HepG2 (cell line): ENCODE measurements around the gene CSNK2B. TPM values are rescaled to one million over a fixed set of nuclear protein-coding genes. Genes with fewer than 3 reads are reported as not detected.
A peak's percentile ranks its signal among the peaks of the same experiment; 100 is the strongest.

ENCODE experiments used
- FOXM1 ChIP-seq: sonication (generic); formaldehyde crosslinking; IDR thresholded peaks from 2 replicates; pipeline ENCODE4 v1.5.0; 2020; ENCODE audit warnings: missing genetic modification reagents
- GABPA ChIP-seq, 2 experiments: IDR thresholded peaks; 2 replicates each; pipeline ENCODE4 v1.6.1; 2011 to 2016; ENCODE audit warnings: low read depth in 2 of 2, low read length in 1 of 2, missing biosample characterization in 1 of 2, missing genetic modification characterization in 1 of 2
- IRF9 ChIP-seq: sonication (generic); formaldehyde crosslinking; IDR thresholded peaks from 2 replicates; pipeline ENCODE4 v1.8.0; 2022; ENCODE audit warnings: missing genetic modification reagents, mild to moderate bottlenecking, borderline replicate concordance
- ISL2 ChIP-seq: sonication (generic); formaldehyde crosslinking; IDR thresholded peaks from 2 replicates; pipeline ENCODE4 v1.5.0; 2020; ENCODE audit warnings: missing genetic modification reagents
- MAF1 ChIP-seq: sonication (generic); formaldehyde crosslinking; IDR thresholded peaks from 2 replicates; pipeline ENCODE4 v1.5.0; 2020; ENCODE audit warnings: missing genetic modification reagents, borderline replicate concordance
- MAZ ChIP-seq, 2 experiments: sonication (generic) in 1 of 2; formaldehyde crosslinking in 1 of 2; IDR thresholded peaks; 2 replicates each; pipeline versions ENCODE4 v1.5.0 to v1.6.1; 2012 to 2020; ENCODE audit warnings: low read depth in 2 of 2, mild to moderate bottlenecking in 2 of 2, borderline replicate concordance in 1 of 2, improper control_type of control experiment in 1 of 2, low read length in 1 of 2, missing genetic modification reagents in 1 of 2, moderate library complexity in 1 of 2
- ONECUT2 ChIP-seq: sonication (generic); formaldehyde crosslinking; IDR thresholded peaks from 2 replicates; pipeline ENCODE4 v1.4.0; 2020; ENCODE audit warnings: missing genetic modification reagents
- RFX3 ChIP-seq: IDR thresholded peaks from 2 replicates; pipeline ENCODE4 v1.6.1; 2016; ENCODE audit warnings: missing biosample characterization, missing genetic modification reagents
- SETDB1 ChIP-seq: sonication (generic); formaldehyde crosslinking; IDR thresholded peaks from 2 replicates; pipeline ENCODE4 v1.5.1; 2020; ENCODE audit warnings: missing genetic modification reagents, mild to moderate bottlenecking, borderline replicate concordance
- SOX6 ChIP-seq, 2 experiments: fragments of 450-650 bp in 1 of 2; sonication (generic) in 1 of 2; formaldehyde crosslinking in 1 of 2; IDR thresholded peaks; 2 replicates each; pipeline versions ENCODE4 v1.4.0 to v1.6.1; 2017 to 2020; ENCODE audit warnings: antibody characterized with exemption in 1 of 2, mild to moderate bottlenecking in 1 of 2, missing genetic modification reagents in 1 of 2
- TGIF2 ChIP-seq: IDR thresholded peaks from 2 replicates; pipeline ENCODE4 v1.6.1; 2016; ENCODE audit warnings: control low read depth, missing compliant biosample characterization
- ZBTB38 ChIP-seq: sonication (generic); formaldehyde crosslinking; IDR thresholded peaks from 2 replicates; pipeline ENCODE4 v1.5.1; 2020; ENCODE audit warnings: mild to moderate bottlenecking, missing genetic modification reagents
- ZNF430 ChIP-seq: sonication (generic); formaldehyde crosslinking; IDR thresholded peaks from 2 replicates; pipeline ENCODE4 v1.9.0; 2021; ENCODE audit warnings: mild to moderate bottlenecking, missing genetic modification reagents
- ZNF563 ChIP-seq: sonication (generic); formaldehyde crosslinking; IDR thresholded peaks from 2 replicates; pipeline ENCODE4 v1.8.0; 2022; ENCODE audit warnings: mild to moderate bottlenecking, moderate library complexity, missing genetic modification reagents
- ZNF570 ChIP-seq: sonication (generic); formaldehyde crosslinking; IDR thresholded peaks from 2 replicates; pipeline ENCODE4 v1.4.0; 2020; ENCODE audit warnings: mild to moderate bottlenecking, missing genetic modification reagents, borderline replicate concordance
- ZNF619 ChIP-seq: sonication (generic); formaldehyde crosslinking; IDR thresholded peaks from 2 replicates; pipeline ENCODE4 v1.4.0; 2020; ENCODE audit warnings: mild to moderate bottlenecking, missing genetic modification reagents
- ZNF672 ChIP-seq: sonication (generic); formaldehyde crosslinking; IDR thresholded peaks from 2 replicates; pipeline ENCODE4 v1.8.1; 2022; ENCODE audit warnings: missing genetic modification reagents
- ZNF703 ChIP-seq: sonication (generic); formaldehyde crosslinking; IDR thresholded peaks from 2 replicates; pipeline ENCODE4 v1.5.1; 2020; ENCODE audit warnings: missing genetic modification reagents, mild to moderate bottlenecking, moderate library complexity, borderline replicate concordance
- ZNF724P ChIP-seq: sonication (generic); formaldehyde crosslinking; IDR thresholded peaks from 2 replicates; pipeline ENCODE4 v1.8.0; 2022; ENCODE audit warnings: missing genetic modification reagents, borderline replicate concordance
- ZNF761 ChIP-seq: sonication (generic); formaldehyde crosslinking; conservative IDR thresholded peaks from 2 replicates; pipeline ENCODE4 v1.4.0; 2020; ENCODE audit warnings: mild to moderate bottlenecking, missing genetic modification reagents
- polyA plus RNA-seq, 8 experiments: library from polyadenylated mRNA; depleted of rRNA in 3 of 8; stranded (reverse) in 7 of 8; unstranded in 1 of 8; fragments of >200 nt; fragmentation: Illumina TruSeq in 4 of 8; extraction: Trizol in 4 of 8; gene quantifications; 2 replicates each; pipeline versions ENCODE4 v1.2.1 to v1.2.3, GENCODE V29; 2011 to 2016; ENCODE audit warnings: low read depth in 4 of 8, missing spikeins in 1 of 8, mixed read lengths in 1 of 8; ENCODE audit not compliant: insufficient read depth in 1 of 8
- total RNA-seq, 5 experiments: library from RNA; depleted of rRNA; stranded (reverse); fragments of >200 nt; fragmentation: Illumina TruSeq; extraction: Trizol; gene quantifications; 2 replicates each; pipeline ENCODE4 v1.2.3, GENCODE V29; 2016; ENCODE audit warnings: low read depth in 1 of 5
- TF ChIP-seq, protein P1 (sequence below): sonication (generic); formaldehyde crosslinking; IDR thresholded peaks from 2 replicates; pipeline ENCODE4 v1.5.0; 2020; ENCODE audit warnings: mild to moderate bottlenecking, missing genetic modification reagents
- TF ChIP-seq, protein P2 (sequence below): sonication (generic); formaldehyde crosslinking; IDR thresholded peaks from 2 replicates; pipeline ENCODE4 v1.4.0; 2020; ENCODE audit warnings: mild to moderate bottlenecking, missing genetic modification reagents

Gene CSNK2B
- total and polyA plus RNA-seq, 2 of the 13 experiments (the other 11 are each of a cell fraction or from before 2014, with no cell fraction given) = 111 to 296 TPM

DNA sequence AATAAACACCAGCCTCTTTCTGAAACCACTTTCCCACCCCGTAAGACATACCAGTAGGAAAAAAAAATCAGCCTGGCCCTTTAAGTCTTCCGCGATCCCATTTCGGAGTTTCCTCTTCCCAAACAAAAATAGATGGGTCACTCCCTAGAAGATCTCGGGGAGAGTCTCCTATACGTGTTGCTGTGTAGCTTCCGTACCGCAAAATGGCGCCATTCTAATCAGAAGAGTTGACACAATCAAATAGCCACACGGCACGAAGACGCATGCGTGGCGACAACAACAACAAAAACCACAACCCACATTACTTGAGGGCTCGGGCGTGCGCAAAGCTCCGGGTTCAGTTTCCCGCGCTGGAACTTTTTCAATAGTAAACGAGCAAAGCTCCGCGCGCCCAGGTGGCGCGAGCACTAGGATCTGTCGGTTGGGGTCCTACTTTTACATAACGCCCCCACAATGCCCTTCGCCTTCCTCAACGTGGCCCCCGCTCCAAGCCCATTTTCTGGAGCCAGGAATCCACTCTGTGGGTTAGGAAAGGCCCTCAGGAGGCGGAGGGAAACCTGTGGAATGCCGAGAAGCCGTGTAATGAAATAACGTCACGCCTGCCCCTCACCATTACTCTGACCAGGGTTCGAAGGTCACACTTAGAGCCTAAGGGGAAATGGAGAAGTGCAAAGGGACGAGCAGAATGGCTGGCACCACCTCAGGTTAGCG, 935 bp upstream of the CSNK2B start, which contains the start of gene GPANK1 (continued):
- TF ChIP-seq ZBTB38 (CRISPR knock-in tag) (peak; percentile 35; the same call in 1 of the 2 replicates), SOX6 (IDR thresholded peaks at IDR 0.05) (no peak), SOX6 (CRISPR knock-in tag; IDR thresholded peaks at IDR 0.05) (no peak; the same call in 1 of the 2 replicates), ISL2 (CRISPR knock-in tag) (no peak; the same call in 1 of the 2 replicates), ZNF724P (peak; percentile 96; the same call in 1 of the 2 replicates), FOXM1 (0 out of 2 replicates have a peak, but pooled peaks have one; percentile 63), RFX3 (CRISPR knock-in tag) (no peak), ZNF619 (CRISPR knock-in tag) (no peak), ZNF430 (CRISPR knock-in tag) (0 out of 2 replicates have a peak, but pooled peaks have one; percentile 40), ZNF672 (CRISPR knock-in tag) (no peak), ONECUT2 (CRISPR knock-in tag) (0 out of 2 replicates have a peak, but pooled peaks have one; percentile 36), IRF9 (CRISPR knock-in tag) (peak; percentile 81), ZNF570 (CRISPR knock-in tag) (no peak), SETDB1 (CRISPR knock-in tag) (no peak), ZNF761 (CRISPR knock-in tag) (no peak; the same call in 1 of the 2 replicates), ZNF563 (CRISPR knock-in tag) (peak; percentile 46; the same call in 1 of the 2 replicates), MAZ (IDR thresholded peaks at IDR 0.05; ENCODE audit: borderline replicate concordance, low read depth, low read length) (no peak), MAZ (CRISPR knock-in tag; IDR thresholded peaks at IDR 0.05; ENCODE audit: low read depth) (no peak; the same call in 1 of the 2 replicates), ZNF703 (CRISPR knock-in tag) (no peak), TGIF2 (no peak), MAF1 (peak; percentile 29; the same call in 1 of the 2 replicates), GABPA (IDR thresholded peaks at IDR 0.05; ENCODE audit: low read depth, low read length) (no peak), GABPA (CRISPR knock-in tag; IDR thresholded peaks at IDR 0.05; ENCODE audit: low read depth) (peak; percentile 63)
- TF ChIP-seq, protein P1, sequence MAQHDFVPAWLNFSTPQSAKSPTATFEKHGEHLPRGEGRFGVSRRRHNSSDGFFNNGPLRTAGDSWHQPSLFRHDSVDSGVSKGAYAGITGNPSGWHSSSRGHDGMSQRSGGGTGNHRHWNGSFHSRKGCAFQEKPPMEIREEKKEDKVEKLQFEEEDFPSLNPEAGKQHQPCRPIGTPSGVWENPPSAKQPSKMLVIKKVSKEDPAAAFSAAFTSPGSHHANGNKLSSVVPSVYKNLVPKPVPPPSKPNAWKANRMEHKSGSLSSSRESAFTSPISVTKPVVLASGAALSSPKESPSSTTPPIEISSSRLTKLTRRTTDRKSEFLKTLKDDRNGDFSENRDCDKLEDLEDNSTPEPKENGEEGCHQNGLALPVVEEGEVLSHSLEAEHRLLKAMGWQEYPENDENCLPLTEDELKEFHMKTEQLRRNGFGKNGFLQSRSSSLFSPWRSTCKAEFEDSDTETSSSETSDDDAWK (CRISPR knock-in tag) = no peak
- TF ChIP-seq, protein P2, sequence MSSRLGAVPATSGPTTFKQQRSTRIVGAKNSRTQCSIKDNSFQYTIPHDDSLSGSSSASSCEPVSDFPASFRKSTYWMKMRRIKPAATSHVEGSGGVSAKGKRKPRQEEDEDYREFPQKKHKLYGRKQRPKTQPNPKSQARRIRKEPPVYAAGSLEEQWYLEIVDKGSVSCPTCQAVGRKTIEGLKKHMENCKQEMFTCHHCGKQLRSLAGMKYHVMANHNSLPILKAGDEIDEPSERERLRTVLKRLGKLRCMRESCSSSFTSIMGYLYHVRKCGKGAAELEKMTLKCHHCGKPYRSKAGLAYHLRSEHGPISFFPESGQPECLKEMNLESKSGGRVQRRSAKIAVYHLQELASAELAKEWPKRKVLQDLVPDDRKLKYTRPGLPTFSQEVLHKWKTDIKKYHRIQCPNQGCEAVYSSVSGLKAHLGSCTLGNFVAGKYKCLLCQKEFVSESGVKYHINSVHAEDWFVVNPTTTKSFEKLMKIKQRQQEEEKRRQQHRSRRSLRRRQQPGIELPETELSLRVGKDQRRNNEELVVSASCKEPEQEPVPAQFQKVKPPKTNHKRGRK (CRISPR knock-in tag) = no peak
